Large intestine (tissue), 3 donors: Measurements from ENCODE around the gene TTC12. TPM values are rescaled to one million over a fixed set of nuclear protein-coding genes. Genes with fewer than 3 reads are reported as not detected.
A peak's percentile ranks its signal among the peaks of the same experiment; 100 is the strongest.

ENCODE experiments used
- DNase-seq, 2 donors: peaks; one replicate each; pipeline versions ENCODE4 v3.0.0 to v3.0.0-alpha.2; 2013
- H3K27ac ChIP-seq: one replicate; pipeline ENCODE4 v1.5.1; 2013; ENCODE audit warnings: low read length
- H3K27me3 ChIP-seq: 2 replicates; pipeline ENCODE4 v1.6.1; 2013; ENCODE audit warnings: low read length; ENCODE audit not compliant: control insufficient read depth, insufficient read depth
- H3K36me3 ChIP-seq: 2 replicates; pipeline ENCODE4 v1.6.1; 2013; ENCODE audit warnings: low read length; ENCODE audit not compliant: control insufficient read depth, insufficient read depth
- H3K4me1 ChIP-seq: one replicate; pipeline ENCODE4 v1.6.1; 2013; ENCODE audit warnings: low read length; ENCODE audit not compliant: control insufficient read depth, insufficient read depth
- H3K4me3 ChIP-seq: one replicate; pipeline ENCODE4 v1.5.1; 2013; ENCODE audit warnings: low read length
- H3K9me3 ChIP-seq: one replicate; pipeline ENCODE4 v1.6.1; 2013; ENCODE audit warnings: mild to moderate bottlenecking, low read depth, low read length, moderate library complexity; ENCODE audit not compliant: control insufficient read depth
- WGBS: methylation state at CpG from one replicate; pipeline ENCODE4 v1.1.5; 2013; ENCODE audit warnings: low lambda C conversion rate; ENCODE audit not compliant: insufficient coverage; 5-methylcytosine and 5-hydroxymethylcytosine counted together
- polyA plus RNA-seq: library from polyadenylated mRNA; unstranded; fragments of 120-200 nt; gene quantifications from one replicate; pipeline ENCODE4 v1.2.1, GENCODE V29; 2013

The TTC12 gene
- polyA plus RNA-seq, 1 donor = 17.6 TPM

- no peak for DNase-seq
- no CpG with 5 or more reads among the region's 3 CpGs for WGBS
- Histone ChIP-seq H3K36me3 (peaks cover 3% of the 10 kb centered on the region), H3K9me3 (no peaks in the 10 kb centered on the region), H3K4me3 (no peak overlapping the region), H3K4me1 (no peaks in the 10 kb centered on the region), H3K27me3 (no peaks in the 10 kb centered on the region), H3K27ac (no peak overlapping the region)
Observed at GRCh38 chr11:113373306-113373705, 58.9 kb downstream of the TTC12 start.

GRCh38 chr11:113373981-113374560 lies 59.7 kb downstream of the TTC12 start:
- no CpG with 5 or more reads among the region's 10 CpGs for WGBS
- peak in 1 of 2 donors; percentile 39 for DNase-seq

GRCh38 chr11:113375402-113375801 lies 61.0 kb downstream of the TTC12 start:
- WGBS = no CpG with 5 or more reads among the region's 5 CpGs
- Histone ChIP-seq H3K9me3 (no peaks in the 10 kb centered on the region), H3K4me1 (no peaks in the 10 kb centered on the region), H3K4me3 (no peak overlapping the region), H3K27ac (no peak overlapping the region), H3K27me3 (no peaks in the 10 kb centered on the region), H3K36me3 (no peaks in the 10 kb centered on the region)
- DNase-seq = no peak

More at GRCh38 chr11:113373981-113374560, 59.7 kb downstream of the TTC12 start:
- no peaks in the 10 kb centered on the region for H3K36me3 ChIP-seq
- H3K4me3 ChIP-seq = no peak overlapping the region
- H3K27me3 ChIP-seq = no peaks in the 10 kb centered on the region
- H3K4me1 ChIP-seq = no peaks in the 10 kb centered on the region
- no peak overlapping the region for H3K27ac ChIP-seq
- H3K9me3 ChIP-seq = no peaks in the 10 kb centered on the region

GRCh38 chr11:113376156-113376555 lies 61.8 kb downstream of the TTC12 start:
- H3K36me3 ChIP-seq = no peaks in the 10 kb centered on the region
- no peaks in the 10 kb centered on the region for H3K27me3 ChIP-seq
- no peaks in the 10 kb centered on the region for H3K9me3 ChIP-seq
- no peak for DNase-seq
- H3K4me1 ChIP-seq = no peaks in the 10 kb centered on the region
- no peak overlapping the region for H3K4me3 ChIP-seq
- H3K27ac ChIP-seq = no peak overlapping the region
- 60% methylated on average over 2 of the region's 3 CpGs for WGBS

GRCh38 chr11:113377681-113378412 lies 63.5 kb downstream of the TTC12 start:
- H3K4me1 ChIP-seq = no peaks in the 10 kb centered on the region
- no peaks in the 10 kb centered on the region for H3K9me3 ChIP-seq
- no peak overlapping the region for H3K27ac ChIP-seq
- no CpG with 5 or more reads among the region's 7 CpGs for WGBS
- no peak overlapping the region for H3K4me3 ChIP-seq
- H3K36me3 ChIP-seq = no peaks in the 10 kb centered on the region
- DNase-seq = no peak
- H3K27me3 ChIP-seq = no peaks in the 10 kb centered on the region

- WGBS = no CpG with 5 or more reads among the region's 1 CpG
Observed at GRCh38 chr11:113378692-113379091, 64.3 kb downstream of the TTC12 start.

GRCh38 chr11:113382121-113382520 lies 67.7 kb downstream of the TTC12 start:
- Histone ChIP-seq H3K27ac (no peak overlapping the region), H3K4me1 (no peaks in the 10 kb centered on the region), H3K9me3 (no peaks in the 10 kb centered on the region), H3K27me3 (peaks cover 4% of the 10 kb centered on the region), H3K36me3 (no peaks in the 10 kb centered on the region), H3K4me3 (no peak overlapping the region)
- DNase-seq = no peak

More at GRCh38 chr11:113378692-113379091, 64.3 kb downstream of the TTC12 start:
- Histone ChIP-seq H3K9me3 (no peaks in the 10 kb centered on the region), H3K36me3 (no peaks in the 10 kb centered on the region), H3K27me3 (no peaks in the 10 kb centered on the region), H3K4me3 (no peak overlapping the region), H3K4me1 (no peaks in the 10 kb centered on the region), H3K27ac (no peak overlapping the region)
- DNase-seq = no peak

GRCh38 chr11:113384551-113384950 lies 70.2 kb downstream of the TTC12 start:
- Histone ChIP-seq H3K27ac (no peak overlapping the region), H3K9me3 (peaks cover 3% of the 10 kb centered on the region), H3K27me3 (peaks cover 23% of the 10 kb centered on the region), H3K36me3 (no peaks in the 10 kb centered on the region), H3K4me3 (no peak overlapping the region), H3K4me1 (peaks cover 5% of the 10 kb centered on the region)
- DNase-seq = no peak
- WGBS = no CpG with 5 or more reads among the region's 3 CpGs

GRCh38 chr11:113385749-113386148 lies 71.4 kb downstream of the TTC12 start:
- H3K9me3 ChIP-seq = peaks cover 3% of the 10 kb centered on the region
- DNase-seq = no peak
- no peak overlapping the region for H3K27ac ChIP-seq
- peaks cover 5% of the 10 kb centered on the region for H3K4me1 ChIP-seq
- H3K27me3 ChIP-seq = peaks cover 25% of the 10 kb centered on the region
- H3K4me3 ChIP-seq = no peak overlapping the region
- no peaks in the 10 kb centered on the region for H3K36me3 ChIP-seq
- no CpG with 5 or more reads among the region's 3 CpGs for WGBS

GRCh38 chr11:113386866-113387265 lies 72.5 kb downstream of the TTC12 start:
- WGBS = no CpG with 5 or more reads among the region's 6 CpGs
- no peak overlapping the region for H3K27ac ChIP-seq
- H3K9me3 ChIP-seq = peaks cover 3% of the 10 kb centered on the region
- H3K27me3 ChIP-seq = peaks cover 25% of the 10 kb centered on the region
- no peak overlapping the region for H3K4me3 ChIP-seq
- no peak for DNase-seq
- peaks cover 5% of the 10 kb centered on the region for H3K4me1 ChIP-seq
- no peaks in the 10 kb centered on the region for H3K36me3 ChIP-seq
